PC-9 (cell line): Measurements from ENCODE around the gene KLHL25. TPM values are rescaled to one million over a fixed set of nuclear protein-coding genes. Genes with fewer than 3 reads are reported as not detected.

Experiments used
- BruUV-seq: library from RNA; stranded (reverse); fragments of 400-500 nt; replicated peaks from 2 replicates; lab custom pipeline; 2021; lab: Mats Ljungman, UMichigan
- CTCF ChIA-PET: fragments of 300-600 bp; sonication (Branson Sonifier 250); formaldehyde crosslinking; loops from one replicate; lab custom pipeline; 2022; ENCODE audit warnings: antibody characterized with exemption; lab: Charles Lee
- POLR2A ChIA-PET: fragments of 300-600 bp; sonication (Branson Sonifier 250); formaldehyde crosslinking; loops from one replicate; lab custom pipeline; 2022; ENCODE audit warnings: antibody characterized with exemption; ENCODE audit not compliant: unreplicated experiment; lab: Charles Lee
- DNase-seq, 2 experiments: peaks; one replicate each; pipeline versions ENCODE4 v3.0.0 to v3.0.0-alpha.2; 2015 to 2022; ENCODE audit warnings: mixed read lengths in 1 of 2
- H2AFZ ChIP-seq: fragments of 200-600 bp; sonication (generic); 2 replicates; pipeline ENCODE4 v1.8.1; 2017; ENCODE audit warnings: antibody characterized with exemption
- H3F3A ChIP-seq: fragments of 200-600 bp; sonication (generic); 2 replicates; pipeline ENCODE4 v1.8.1; 2017; ENCODE audit warnings: antibody characterized with exemption, mild to moderate bottlenecking, low read depth; ENCODE audit not compliant: insufficient read depth
- H3K27ac ChIP-seq: fragments of 200-600 bp; sonication (generic); 2 replicates; pipeline ENCODE4 v1.6.1; 2016; ENCODE audit warnings: mixed run types
- H3K27me3 ChIP-seq: fragments of 200-600 bp; sonication (generic); 2 replicates; pipeline ENCODE4 v1.6.1; 2016; ENCODE audit warnings: low read depth, mixed run types; ENCODE audit not compliant: insufficient read depth
- H3K36me3 ChIP-seq: fragments of 200-600 bp; sonication (generic); 2 replicates; pipeline ENCODE4 v1.6.1; 2016; ENCODE audit warnings: low read depth, mixed run types
- H3K4me1 ChIP-seq: fragments of 200-600 bp; sonication (generic); replicated peaks from 2 replicates; pipeline ENCODE4 v1.6.1; 2016; ENCODE audit warnings: mixed run types; ENCODE audit not compliant: insufficient read depth
- H3K4me2 ChIP-seq: fragments of 200-600 bp; sonication (generic); 2 replicates; pipeline ENCODE4 v1.6.1; 2017; ENCODE audit warnings: mixed run types
- H3K4me3 ChIP-seq: fragments of 200-600 bp; sonication (generic); 2 replicates; pipeline ENCODE4 v1.6.1; 2016; ENCODE audit warnings: mixed run types
- H3K79me2 ChIP-seq: fragments of 200-600 bp; sonication (generic); 2 replicates; pipeline ENCODE4 v1.6.1; 2017; ENCODE audit warnings: low read depth, mixed run types
- H3K9me2 ChIP-seq: fragments of 200-600 bp; sonication (generic); 2 replicates; pipeline ENCODE4 v1.8.1; 2017; ENCODE audit warnings: mild to moderate bottlenecking; ENCODE audit not compliant: insufficient read depth
- H3K9me3 ChIP-seq: fragments of 200-600 bp; sonication (generic); 2 replicates; pipeline ENCODE4 v1.8.1; 2016; ENCODE audit warnings: low read depth; ENCODE audit not compliant: insufficient read depth
- H4K20me1 ChIP-seq: fragments of 200-600 bp; sonication (generic); 2 replicates; pipeline ENCODE4 v1.8.1; 2017; ENCODE audit not compliant: insufficient read depth
- EZH2 ChIP-seq: fragments of 200-600 bp; sonication (generic); IDR thresholded peaks from 2 replicates; pipeline ENCODE4 v1.8.0; 2017; ENCODE audit warnings: antibody characterized with exemption, low read depth
- intact Hi-C: fragments of 100-400 bp; cut with micrococcal nuclease; formaldehyde crosslinking; loops from one replicate; pipeline ENCODE4 v1.10.0; 2022; ENCODE audit not compliant: unreplicated experiment
- total RNA-seq: library from RNA; stranded (reverse); gene quantifications from 2 replicates; pipeline ENCODE4 v1.2.3, GENCODE V29; 2021
- TF ChIP-seq, protein P1 (sequence below): fragments of 200-600 bp; sonication (generic); conservative IDR thresholded peaks from 2 replicates; pipeline ENCODE4 v1.6.1; 2017; ENCODE audit warnings: mixed run types, antibody characterized with exemption, mild to moderate bottlenecking, moderate library complexity

Gene KLHL25
- total RNA-seq, 1 experiment from 2014 or later: 5.3 TPM

DNA sequence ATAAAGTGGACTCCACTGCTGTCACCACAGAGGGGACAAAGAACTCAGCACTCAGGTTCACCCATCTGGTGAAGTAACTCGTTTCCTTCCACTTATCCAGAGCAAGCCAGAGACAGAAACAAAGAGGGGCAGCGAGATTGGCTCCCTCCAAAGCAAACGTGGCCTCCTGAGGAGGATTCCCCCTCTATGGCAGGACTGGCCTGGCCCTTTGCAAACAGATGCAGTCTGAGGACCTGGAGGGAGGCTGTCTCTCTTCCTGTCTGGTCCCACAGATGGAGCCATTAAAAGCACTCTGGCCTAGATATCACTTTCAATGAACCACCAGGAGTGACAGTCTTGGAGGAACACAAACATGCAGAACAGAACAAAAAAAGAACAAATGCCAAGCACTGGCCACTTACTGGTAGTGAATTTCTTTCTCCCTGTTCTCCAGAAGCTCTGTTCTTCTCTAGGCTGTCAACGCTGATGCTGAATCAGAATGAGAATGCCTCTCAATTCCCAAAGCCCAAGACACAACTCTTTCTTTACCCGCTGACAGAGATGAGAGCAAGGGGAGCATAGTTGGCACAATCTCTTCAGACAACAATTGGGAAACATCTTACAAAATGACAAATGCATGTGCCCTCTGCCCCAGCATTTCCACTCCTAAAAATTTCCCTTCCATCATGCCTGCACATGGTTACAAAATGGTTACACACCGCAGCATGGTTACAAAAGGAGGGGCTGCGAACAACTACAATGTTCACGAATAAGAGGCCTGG, 14.3 kb downstream of the KLHL25 start:
- BruUV-seq: no TSS peak
- H3K4me1 ChIP-seq: peaks cover 11% of the 10 kb centered on the region
- POLR2A ChIA-PET: no interaction called here
- TF ChIP-seq, protein P1, sequence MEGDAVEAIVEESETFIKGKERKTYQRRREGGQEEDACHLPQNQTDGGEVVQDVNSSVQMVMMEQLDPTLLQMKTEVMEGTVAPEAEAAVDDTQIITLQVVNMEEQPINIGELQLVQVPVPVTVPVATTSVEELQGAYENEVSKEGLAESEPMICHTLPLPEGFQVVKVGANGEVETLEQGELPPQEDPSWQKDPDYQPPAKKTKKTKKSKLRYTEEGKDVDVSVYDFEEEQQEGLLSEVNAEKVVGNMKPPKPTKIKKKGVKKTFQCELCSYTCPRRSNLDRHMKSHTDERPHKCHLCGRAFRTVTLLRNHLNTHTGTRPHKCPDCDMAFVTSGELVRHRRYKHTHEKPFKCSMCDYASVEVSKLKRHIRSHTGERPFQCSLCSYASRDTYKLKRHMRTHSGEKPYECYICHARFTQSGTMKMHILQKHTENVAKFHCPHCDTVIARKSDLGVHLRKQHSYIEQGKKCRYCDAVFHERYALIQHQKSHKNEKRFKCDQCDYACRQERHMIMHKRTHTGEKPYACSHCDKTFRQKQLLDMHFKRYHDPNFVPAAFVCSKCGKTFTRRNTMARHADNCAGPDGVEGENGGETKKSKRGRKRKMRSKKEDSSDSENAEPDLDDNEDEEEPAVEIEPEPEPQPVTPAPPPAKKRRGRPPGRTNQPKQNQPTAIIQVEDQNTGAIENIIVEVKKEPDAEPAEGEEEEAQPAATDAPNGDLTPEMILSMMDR: no peak
- TF ChIP-seq EZH2: no peak
- H3F3A ChIP-seq: peaks cover 9% of the 10 kb centered on the region
- no peaks in the 10 kb centered on the region for H4K20me1 ChIP-seq
- H3K4me3 ChIP-seq: no peak overlapping the region
- H3K9me3 ChIP-seq: no peaks in the 10 kb centered on the region
- H3K27me3 ChIP-seq: no peaks in the 10 kb centered on the region
- no peak overlapping the region for H3K27ac ChIP-seq
- H3K4me2 ChIP-seq: no peak overlapping the region
- intact Hi-C loops: no loop called here
- H3K36me3 ChIP-seq: no peaks in the 10 kb centered on the region
- no peak for DNase-seq
- CTCF ChIA-PET: no interaction called here
- H3K9me2 ChIP-seq: no peaks in the 10 kb centered on the region
- H3K79me2 ChIP-seq: peaks cover 26% of the 10 kb centered on the region
- no peak overlapping the region for H2AFZ ChIP-seq

DNA sequence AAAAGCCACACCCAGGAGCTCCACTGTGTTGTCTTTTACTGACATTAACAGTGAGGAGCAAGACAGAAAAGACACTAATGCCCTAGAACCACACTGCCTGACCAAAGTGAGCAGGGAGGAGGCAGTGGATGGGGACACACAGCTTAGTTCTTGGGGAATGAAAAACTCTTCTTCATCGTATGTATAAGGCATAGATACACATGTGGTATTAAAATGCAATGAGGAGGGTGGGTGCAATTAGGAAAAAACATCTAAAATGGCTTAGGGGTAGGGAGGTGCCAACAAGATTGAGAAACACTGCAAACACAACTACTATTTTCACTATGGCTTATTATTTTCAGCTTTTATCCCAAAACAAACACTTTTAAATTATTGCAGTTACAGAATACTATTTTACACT, 15.5 kb downstream of the KLHL25 start:
- intact Hi-C loops: no loop called here
- no peaks in the 10 kb centered on the region for H3K9me3 ChIP-seq
- H3K4me1 ChIP-seq: no peaks in the 10 kb centered on the region
- no peaks in the 10 kb centered on the region for H3F3A ChIP-seq
- no peak for TF ChIP-seq EZH2
- TF ChIP-seq, protein P1: no peak
- H3K4me3 ChIP-seq: no peak overlapping the region
- no peak overlapping the region for H3K4me2 ChIP-seq
- no peak for DNase-seq
- H3K27me3 ChIP-seq: no peaks in the 10 kb centered on the region
- H3K27ac ChIP-seq: no peak overlapping the region
- no peak overlapping the region for H2AFZ ChIP-seq
- no TSS peak for BruUV-seq
- POLR2A ChIA-PET: no interaction called here
- H3K9me2 ChIP-seq: no peaks in the 10 kb centered on the region
- no peaks in the 10 kb centered on the region for H3K36me3 ChIP-seq
- CTCF ChIA-PET: no interaction called here
- H4K20me1 ChIP-seq: no peaks in the 10 kb centered on the region
- H3K79me2 ChIP-seq: peaks cover 16% of the 10 kb centered on the region

DNA sequence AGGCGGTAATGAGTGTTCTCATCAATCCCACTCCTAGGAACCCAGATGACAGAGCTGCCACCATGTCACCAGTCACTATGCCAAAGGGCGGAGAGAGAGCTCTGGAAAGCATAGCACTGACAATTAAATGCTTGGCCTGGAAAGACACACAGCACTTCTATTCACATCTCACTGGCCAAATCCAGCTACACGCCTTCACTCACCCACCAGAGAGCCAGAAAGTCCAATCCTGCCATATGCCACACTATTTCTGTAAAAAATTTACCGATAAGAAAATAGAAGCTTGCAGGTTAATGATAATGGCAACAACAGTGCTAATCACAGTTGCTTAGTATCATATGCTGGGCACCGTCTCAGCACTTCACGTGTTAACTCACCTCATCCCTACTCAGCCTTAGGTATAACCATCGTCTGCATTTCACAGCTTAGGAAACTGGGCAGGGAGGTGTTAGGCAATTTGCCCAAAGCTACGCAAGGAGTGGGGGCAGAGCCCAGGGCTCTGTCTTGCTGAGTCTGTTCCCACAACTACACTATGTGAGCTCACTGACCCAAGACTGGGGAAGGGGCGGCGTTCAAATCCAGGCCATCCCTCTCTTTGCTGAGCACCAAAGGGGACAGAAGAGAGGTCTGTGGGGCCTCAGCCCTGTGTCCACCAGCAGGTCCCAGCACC, 16.5 kb downstream of the KLHL25 start:
- Histone ChIP-seq H3K27ac (no peak overlapping the region), H3K4me1 (no peaks in the 10 kb centered on the region), H3K9me3 (no peaks in the 10 kb centered on the region), H3K36me3 (no peaks in the 10 kb centered on the region), H3K79me2 (peaks cover 6% of the 10 kb centered on the region; the same call in 1 of the 2 replicates), H3K4me3 (no peak overlapping the region), H3K4me2 (no peak overlapping the region), H3K9me2 (no peaks in the 10 kb centered on the region), H4K20me1 (no peaks in the 10 kb centered on the region), H2AFZ (no peak overlapping the region), H3F3A (no peaks in the 10 kb centered on the region), H3K27me3 (no peaks in the 10 kb centered on the region)
- BruUV-seq: no TSS peak
- no peak for DNase-seq
- POLR2A ChIA-PET: no interaction called here
- TF ChIP-seq EZH2: no peak
- TF ChIP-seq, protein P1: no peak
- intact Hi-C loops: no loop called here
- CTCF ChIA-PET: no interaction called here
